Keratinocyte (primary cell): ENCODE measurements around the gene GRIK4. TPM values are rescaled to one million over a fixed set of nuclear protein-coding genes. Genes with fewer than 3 reads are reported as not detected.

Source experiments
- DNase-seq: peaks from one replicate; pipeline ENCODE4 v3.0.0-alpha.2; 2011; ENCODE audit warnings: low read depth, missing footprints, low spot score
- FAIRE-seq: peaks from 2 replicates; lab custom pipeline; 2011; peaks lifted over from hg19 to GRCh38; lab: Jason Lieb, UNC
- H2AFZ ChIP-seq: 2 replicates; pipeline ENCODE4 v1.6.0; 2012; ENCODE audit warnings: low read length, control low read depth, inconsistent platforms; ENCODE audit not compliant: control insufficient read depth
- H3K27ac ChIP-seq: 2 replicates; pipeline ENCODE4 v1.5.1; 2011; ENCODE audit warnings: low read length; ENCODE audit not compliant: control insufficient read depth, insufficient read depth
- H3K27me3 ChIP-seq: 3 replicates; pipeline ENCODE4 v1.6.0; 2011; ENCODE audit warnings: low read length; ENCODE audit not compliant: control insufficient read depth, insufficient read depth; ENCODE audit errors: extremely low read depth
- H3K36me3 ChIP-seq, 2 experiments: 2 replicates in 1 of 2; 3 replicates in 1 of 2; pipeline ENCODE4 v1.5.1; 2011; ENCODE audit warnings: low read length in 2 of 2, mild to moderate bottlenecking in 1 of 2; ENCODE audit not compliant: control insufficient read depth in 2 of 2, insufficient read depth in 2 of 2; ENCODE audit errors: extremely low read depth in 1 of 2
- H3K4me1 ChIP-seq: 3 replicates; pipeline ENCODE4 v1.5.1; 2011; ENCODE audit warnings: low read length; ENCODE audit not compliant: control insufficient read depth, insufficient read depth; ENCODE audit errors: extremely low read depth
- H3K4me2 ChIP-seq: 3 replicates; pipeline ENCODE4 v1.6.0; 2011; ENCODE audit warnings: low read depth, low read length; ENCODE audit not compliant: control insufficient read depth, insufficient read depth; ENCODE audit errors: extremely low read depth
- H3K4me3 ChIP-seq, 3 experiments: fragments of 200-600 bp in 1 of 3; sonication (generic) in 1 of 3; 2 replicates in 2 of 3; 3 replicates in 1 of 3; pipeline ENCODE4 v1.5.1; 2011 to 2016; ENCODE audit warnings: low read length in 3 of 3, mild to moderate bottlenecking in 3 of 3, control low read depth in 2 of 3, inconsistent platforms in 1 of 3, low read depth in 1 of 3, mixed read lengths in 1 of 3, mixed run types in 1 of 3, moderate library complexity in 1 of 3; ENCODE audit not compliant: control insufficient read depth in 2 of 3, insufficient read depth in 2 of 3; ENCODE audit errors: extremely low read depth in 1 of 3
- H3K79me2 ChIP-seq: 2 replicates; pipeline ENCODE4 v1.6.0; 2012; ENCODE audit warnings: low read length; ENCODE audit not compliant: control insufficient read depth, insufficient read depth
- H3K9ac ChIP-seq: 3 replicates; pipeline ENCODE4 v1.6.0; 2011; ENCODE audit warnings: low read length; ENCODE audit not compliant: control insufficient read depth, insufficient read depth; ENCODE audit errors: extremely low read depth
- H3K9me1 ChIP-seq: 3 replicates; pipeline ENCODE4 v1.6.0; 2011; ENCODE audit warnings: low read length; ENCODE audit not compliant: control insufficient read depth, insufficient read depth; ENCODE audit errors: extremely low read depth
- H3K9me3 ChIP-seq: 2 replicates; pipeline ENCODE4 v1.5.1; 2012; ENCODE audit warnings: low read depth, low read length; ENCODE audit not compliant: control insufficient read depth
- H4K20me1 ChIP-seq: 3 replicates; pipeline ENCODE4 v1.6.0; 2011; ENCODE audit warnings: low read length; ENCODE audit not compliant: control insufficient read depth, insufficient read depth; ENCODE audit errors: extremely low read depth
- EZH2 ChIP-seq: IDR thresholded peaks from one replicate; pipeline ENCODE4 v1.6.1; 2012; ENCODE audit warnings: inconsistent platforms, mild to moderate bottlenecking, low read length, moderate library complexity
- dilution Hi-C: fragments of 300-500 bp; cut with MboI; formaldehyde crosslinking; loops from one replicate; pipeline ENCODE4 v1.7.0; 2020; ENCODE audit warnings: low sequenced_read_pairs; ENCODE audit not compliant: extremely low pct_ligation_motif_present
- polyA plus RNA-seq, 5 experiments: library from polyadenylated mRNA; depleted of rRNA in 3 of 5; stranded (reverse) in 3 of 5; stranded (forward) in 1 of 5; unstranded in 1 of 5; fragments of >200 nt; gene quantifications; 1 replicate in 1 of 5; 2 replicates in 3 of 5; 3 replicates in 1 of 5; pipeline versions ENCODE4 v1.2.1 to v1.2.3, GENCODE V29; 2011 to 2012; ENCODE audit warnings: missing spikeins in 2 of 5, low read depth in 1 of 5, low replicate concordance in 1 of 5
- TF ChIP-seq, protein P1 (sequence below), 3 experiments: IDR thresholded peaks in 1 of 3; conservative IDR thresholded peaks in 1 of 3; optimal IDR thresholded peaks in 1 of 3; 2 replicates in 2 of 3; 3 replicates in 1 of 3; pipeline versions ENCODE3 to v1.5.1; 2011; ENCODE audit warnings: low read length in 3 of 3, mild to moderate bottlenecking in 3 of 3, moderate library complexity in 2 of 3, control low read depth in 1 of 3, inconsistent platforms in 1 of 3; ENCODE audit not compliant: insufficient read depth in 2 of 3; ENCODE audit errors: extremely low read depth in 1 of 3

Gene GRIK4
- polyA plus RNA-seq, 1 donor (not counting 4 experiments of a cell fraction or from before 2014, with no cell fraction given), result not detected

DNA sequence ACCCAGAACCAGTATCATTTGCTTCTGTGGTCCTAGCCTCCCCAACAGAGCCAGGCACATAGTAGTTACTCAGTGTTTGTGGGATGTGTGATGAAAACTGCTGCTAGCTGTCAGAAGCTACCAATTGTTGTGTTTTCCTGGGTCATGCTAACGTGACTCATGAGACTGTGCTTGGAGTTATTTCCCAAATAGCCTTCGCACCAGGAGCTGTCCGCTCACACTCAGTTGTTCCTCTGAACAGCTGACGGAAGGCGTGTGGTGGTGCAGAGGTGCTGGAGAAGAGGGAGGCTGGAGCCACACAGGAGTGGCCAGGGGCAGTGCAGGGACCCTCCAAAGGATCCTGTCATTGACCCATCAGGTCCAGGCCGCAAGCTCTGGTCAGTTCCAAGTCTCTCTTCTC lies 458.4 kb downstream of the GRIK4 start:
- no peak overlapping the region for H3K4me2 ChIP-seq
- H3K4me3 ChIP-seq, result no peak overlapping the region
- FAIRE-seq (no peak), DNase-seq (no peak)
- no peaks in the 10 kb centered on the region for H3K9me3 ChIP-seq
- H3K27me3 ChIP-seq, result no peaks in the 10 kb centered on the region
- no peak overlapping the region for H3K9ac ChIP-seq
- H3K9me1 ChIP-seq, result no peaks in the 10 kb centered on the region
- dilution Hi-C loops, result no loop called here
- H3K79me2 ChIP-seq, result no peaks in the 10 kb centered on the region
- no peak overlapping the region for H3K27ac ChIP-seq
- no peaks in the 10 kb centered on the region for H3K36me3 ChIP-seq
- no peaks in the 10 kb centered on the region for H3K4me1 ChIP-seq
- no peak for TF ChIP-seq EZH2
- TF ChIP-seq, protein P1, sequence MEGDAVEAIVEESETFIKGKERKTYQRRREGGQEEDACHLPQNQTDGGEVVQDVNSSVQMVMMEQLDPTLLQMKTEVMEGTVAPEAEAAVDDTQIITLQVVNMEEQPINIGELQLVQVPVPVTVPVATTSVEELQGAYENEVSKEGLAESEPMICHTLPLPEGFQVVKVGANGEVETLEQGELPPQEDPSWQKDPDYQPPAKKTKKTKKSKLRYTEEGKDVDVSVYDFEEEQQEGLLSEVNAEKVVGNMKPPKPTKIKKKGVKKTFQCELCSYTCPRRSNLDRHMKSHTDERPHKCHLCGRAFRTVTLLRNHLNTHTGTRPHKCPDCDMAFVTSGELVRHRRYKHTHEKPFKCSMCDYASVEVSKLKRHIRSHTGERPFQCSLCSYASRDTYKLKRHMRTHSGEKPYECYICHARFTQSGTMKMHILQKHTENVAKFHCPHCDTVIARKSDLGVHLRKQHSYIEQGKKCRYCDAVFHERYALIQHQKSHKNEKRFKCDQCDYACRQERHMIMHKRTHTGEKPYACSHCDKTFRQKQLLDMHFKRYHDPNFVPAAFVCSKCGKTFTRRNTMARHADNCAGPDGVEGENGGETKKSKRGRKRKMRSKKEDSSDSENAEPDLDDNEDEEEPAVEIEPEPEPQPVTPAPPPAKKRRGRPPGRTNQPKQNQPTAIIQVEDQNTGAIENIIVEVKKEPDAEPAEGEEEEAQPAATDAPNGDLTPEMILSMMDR (optimal IDR thresholded peaks at IDR 0.05 in 1 of 3, IDR thresholded peaks at IDR 0.05 in 1 of 3, conservative IDR thresholded peaks at IDR 0.05 in 1 of 3; ENCODE audit: extremely low read depth in 1 of 3, insufficient read depth in 2 of 3, low read length in 3 of 3), result no peak
- H4K20me1 ChIP-seq, result no peaks in the 10 kb centered on the region
- H2AFZ ChIP-seq, result no peak overlapping the region

DNA sequence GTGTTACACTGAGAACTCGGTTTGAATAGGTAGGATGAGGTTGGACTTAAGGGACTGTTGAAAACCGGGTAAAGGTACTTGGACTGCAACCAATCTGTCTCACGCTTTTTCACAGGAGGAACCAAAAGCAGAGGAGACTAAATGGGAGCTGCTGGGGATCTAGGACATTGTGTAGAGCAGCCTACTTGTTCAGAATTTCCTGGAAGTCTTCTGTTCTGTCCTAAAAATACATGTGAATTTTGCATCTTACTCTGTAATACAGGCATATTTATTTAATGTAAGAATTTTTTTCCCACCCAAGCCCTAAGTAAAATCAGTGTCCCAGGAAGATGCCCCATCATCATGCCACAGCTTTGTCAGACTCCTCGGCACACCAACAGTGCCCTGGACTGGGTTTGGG lies 460.3 kb downstream of the GRIK4 start:
- no peak for TF ChIP-seq EZH2
- TF ChIP-seq, protein P1 (optimal IDR thresholded peaks at IDR 0.05 in 1 of 3, IDR thresholded peaks at IDR 0.05 in 1 of 3, conservative IDR thresholded peaks at IDR 0.05 in 1 of 3; ENCODE audit: extremely low read depth in 1 of 3, insufficient read depth in 2 of 3, low read length in 3 of 3), result no peak
- H3K4me3 ChIP-seq, result no peak overlapping the region
- H3K27me3 ChIP-seq, result no peaks in the 10 kb centered on the region
- H3K9me3 ChIP-seq, result no peaks in the 10 kb centered on the region
- no peak overlapping the region for H3K4me2 ChIP-seq
- H3K9me1 ChIP-seq, result no peaks in the 10 kb centered on the region
- H3K27ac ChIP-seq, result no peak overlapping the region
- no peaks in the 10 kb centered on the region for H3K4me1 ChIP-seq
- FAIRE-seq, result no peak
- DNase-seq, result no peak
- H4K20me1 ChIP-seq, result no peaks in the 10 kb centered on the region
- dilution Hi-C loops, result no loop called here
- no peaks in the 10 kb centered on the region for H3K36me3 ChIP-seq
- H3K79me2 ChIP-seq, result no peaks in the 10 kb centered on the region
- no peak overlapping the region for H3K9ac ChIP-seq
- no peak overlapping the region for H2AFZ ChIP-seq
